Cardiac fibroblast (primary cell): Measurements from ENCODE around the gene COL25A1.
A peak's percentile ranks its signal among the peaks of the same experiment; 100 is the strongest.
"Not testable (repeated sequence)": the region's sequence is repeated elsewhere in the genome, so short reads cannot be mapped to it uniquely, and the experiment has no call there.

Experiments
- DNase-seq, 2 donors: peaks; one replicate each; pipeline versions ENCODE4 v3.0.0 to v3.0.0-alpha.2; 2010; ENCODE audit warnings: low read depth in 2 of 2
- H3K4me3 ChIP-seq, 2 donors: replicated peaks in 1 of 2; 1 replicate in 1 of 2; 2 replicates in 1 of 2; pipeline ENCODE4 v1.5.1; 2011; ENCODE audit warnings: low read depth in 2 of 2, low read length in 2 of 2, mild to moderate bottlenecking in 2 of 2, moderate library complexity in 1 of 2
- CTCF ChIP-seq: IDR thresholded peaks from one replicate; pipeline ENCODE4 v1.5.1; 2011; ENCODE audit warnings: low read depth, mild to moderate bottlenecking, low read length, inconsistent platforms

COL25A1 gene

GRCh38 chr4:109072595-109072994 lies 229.9 kb downstream of the COL25A1 start:
- peak; percentile 77 to 91 for DNase-seq
- TF ChIP-seq CTCF, result no peak
- no peak overlapping the region for H3K4me3 ChIP-seq

- DNase-seq, H3K4me3 ChIP-seq: not testable (repeated sequence)
Observed at GRCh38 chr4:109070677-109071076, 231.8 kb downstream of the COL25A1 start.

GRCh38 chr4:109067508-109068235 lies 234.8 kb downstream of the COL25A1 start:
- DNase-seq, result peak; percentile 48 to 65
- H3K4me3 ChIP-seq, result no peak overlapping the region
- no peak for TF ChIP-seq CTCF

GRCh38 chr4:109065006-109065405 lies 237.5 kb downstream of the COL25A1 start:
- DNase-seq, result peak in 1 of 2 donors; percentile 22
- TF ChIP-seq CTCF, result no peak
- H3K4me3 ChIP-seq, result no peak overlapping the region

GRCh38 chr4:109053257-109053656 lies 249.2 kb downstream of the COL25A1 start:
- no peak overlapping the region for H3K4me3 ChIP-seq
- DNase-seq, result no peak
- no peak for TF ChIP-seq CTCF

- no peak for DNase-seq
- no peak overlapping the region for H3K4me3 ChIP-seq
- no peak for TF ChIP-seq CTCF
Observed at GRCh38 chr4:109052821-109053220, 249.6 kb downstream of the COL25A1 start.

GRCh38 chr4:109051054-109051453 lies 251.4 kb downstream of the COL25A1 start:
- H3K4me3 ChIP-seq, result no peak overlapping the region
- no peak for DNase-seq
- no peak for TF ChIP-seq CTCF
